ENCODE measurements around the gene OR51A7. TPM values are rescaled to one million over a fixed set of nuclear protein-coding genes. Genes with fewer than 3 reads are reported as not detected.

The OR51A7 gene
- total RNA-seq, 1 experiment from 2014 or later: not detected

DNA sequence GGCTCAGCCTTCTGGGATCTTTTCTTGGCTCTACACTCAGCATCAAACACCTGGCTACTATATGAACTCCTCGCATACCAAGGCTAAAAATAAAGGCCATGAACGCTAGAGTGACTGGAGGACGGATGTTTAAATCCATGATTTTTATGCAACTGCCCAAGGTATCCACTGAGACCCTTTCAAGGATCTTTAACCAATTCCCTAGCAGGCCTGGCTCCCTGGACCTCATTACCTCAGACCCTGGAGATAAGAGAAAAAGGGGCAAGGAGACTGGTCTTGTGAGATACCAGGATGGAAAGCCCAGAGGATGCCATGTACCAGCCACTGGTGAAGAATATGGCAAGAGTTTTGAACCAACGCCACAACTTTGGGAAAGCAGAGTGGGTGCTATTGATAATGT is 15.7 kb downstream of the OR51A7 start, which contains the start of gene OR51G2:
TSS of gene OR51G2 (minus strand) at position 101 of the 400 bp plus-strand sequence. CDS start 3,687 bp downstream, outside the sequence.
- ChIA-PET POLR2A (no interaction called here), CTCF (no interaction called here), RAD21 (ENCODE audit: low non-redundant PET in 1 of 2, low total read pairs in 2 of 2, uncharacterized antibody in 2 of 2, unreplicated experiment in 2 of 2) (no interaction called here)
- no peak within 1 kb of the TSS for H3K9ac ChIP-seq (ENCODE audit: low read length)
- no peak within 1 kb of the TSS for H3K27ac ChIP-seq (ENCODE audit: low read depth, low read length)
- H4K20me1 ChIP-seq (ENCODE audit: insufficient read depth): no peaks in the 10 kb centered on the region
- intact Hi-C loops (cut with micrococcal nuclease): no loop called here
- H3K4me3 ChIP-seq (replicated peaks in 1 of 2; ENCODE audit: low read depth in 1 of 2, low read length in 2 of 2): no peak within 1 kb of the TSS
- ATAC-seq: no peak
- H3K36me3 ChIP-seq (ENCODE audit: control insufficient read depth in 1 of 2, insufficient read depth in 2 of 2, low read length in 2 of 2): no peaks in the 10 kb centered on the region
- no peak for DNase-seq (ENCODE audit: low read depth, low spot score)
- no peaks in the 10 kb centered on the region for H3K79me2 ChIP-seq (ENCODE audit: insufficient read depth, low read length)
- TF ChIP-seq ZNF274 (IDR thresholded peaks at IDR 0.05; ENCODE audit: low read depth, low read length) (no peak), EZH2phosphoT487 (IDR thresholded peaks at IDR 0.05; ENCODE audit: borderline replicate concordance) (no peak), YY1 (IDR thresholded peaks at IDR 0.05; ENCODE audit: extremely low read depth, insufficient replicate concordance, low read depth, low read length) (no peak)
- H2AFZ ChIP-seq (ENCODE audit: low read depth, low read length, poor library complexity, severe bottlenecking): no peak within 1 kb of the TSS
- H3K9me3 ChIP-seq (ENCODE audit: control insufficient read depth in 1 of 2, insufficient read depth in 1 of 2, low read depth in 1 of 2, low read length in 2 of 2): no peaks in the 10 kb centered on the region
- no peaks in the 10 kb centered on the region; the same call in 1 of the 2 replicates for H3K9me2 ChIP-seq (ENCODE audit: insufficient read depth)
- BruUV-seq (replicated peaks): no TSS peak
- H3K4me1 ChIP-seq (ENCODE audit: control insufficient read depth in 1 of 2, insufficient read depth in 2 of 2, low read length in 2 of 2): no peaks in the 10 kb centered on the region
- H3K27me3 ChIP-seq (ENCODE audit: insufficient read depth, low read length): peaks cover 25% of the 10 kb centered on the region
- no peak within 1 kb of the TSS for H3K4me2 ChIP-seq (ENCODE audit: low read length)

DNA sequence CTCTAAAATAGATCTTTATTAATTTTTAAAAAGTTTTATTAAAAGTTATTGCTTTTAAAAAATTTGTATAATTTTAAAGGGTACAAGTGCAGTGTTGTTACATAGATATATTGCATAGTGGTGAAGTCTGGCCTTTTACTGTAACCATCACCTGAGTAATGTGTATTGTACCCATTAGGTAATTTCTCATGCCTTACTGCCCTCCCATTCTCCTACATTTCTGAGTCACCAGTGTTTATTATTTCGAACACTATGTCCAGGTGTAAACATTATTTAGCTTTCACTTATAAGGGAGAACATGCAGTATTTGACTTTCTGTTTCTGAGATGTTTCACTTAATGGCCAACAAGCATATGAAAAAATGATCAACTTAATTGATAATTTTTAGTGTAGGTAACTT is 18.2 kb downstream of the OR51A7 start:
- intact Hi-C loops (cut with micrococcal nuclease): no loop called here
- no TSS peak for BruUV-seq (replicated peaks)
- ChIA-PET CTCF (no interaction called here), RAD21 (ENCODE audit: low non-redundant PET in 1 of 2, low total read pairs in 2 of 2, uncharacterized antibody in 2 of 2, unreplicated experiment in 2 of 2) (no interaction called here), POLR2A (no interaction called here)
- Histone ChIP-seq H3K4me3 (replicated peaks in 1 of 2; ENCODE audit: low read depth in 1 of 2, low read length in 2 of 2) (no peak overlapping the region), H3K36me3 (ENCODE audit: control insufficient read depth in 1 of 2, insufficient read depth in 2 of 2, low read length in 2 of 2) (no peaks in the 10 kb centered on the region), H4K20me1 (ENCODE audit: insufficient read depth) (no peaks in the 10 kb centered on the region), H3K9me3 (ENCODE audit: control insufficient read depth in 1 of 2, insufficient read depth in 1 of 2, low read depth in 1 of 2, low read length in 2 of 2) (no peaks in the 10 kb centered on the region), H3K79me2 (ENCODE audit: insufficient read depth, low read length) (no peaks in the 10 kb centered on the region), H3K9me2 (ENCODE audit: insufficient read depth) (no peaks in the 10 kb centered on the region), H3K27ac (ENCODE audit: low read depth, low read length) (no peak overlapping the region), H3K4me1 (ENCODE audit: control insufficient read depth in 1 of 2, insufficient read depth in 2 of 2, low read length in 2 of 2) (no peaks in the 10 kb centered on the region), H3K9ac (ENCODE audit: low read length) (no peak overlapping the region), H3K27me3 (ENCODE audit: insufficient read depth, low read length) (peaks cover 26% of the 10 kb centered on the region), H3K4me2 (ENCODE audit: low read length) (no peak overlapping the region), H2AFZ (ENCODE audit: low read depth, low read length, poor library complexity, severe bottlenecking) (no peak overlapping the region)
- TF ChIP-seq, protein P1, sequence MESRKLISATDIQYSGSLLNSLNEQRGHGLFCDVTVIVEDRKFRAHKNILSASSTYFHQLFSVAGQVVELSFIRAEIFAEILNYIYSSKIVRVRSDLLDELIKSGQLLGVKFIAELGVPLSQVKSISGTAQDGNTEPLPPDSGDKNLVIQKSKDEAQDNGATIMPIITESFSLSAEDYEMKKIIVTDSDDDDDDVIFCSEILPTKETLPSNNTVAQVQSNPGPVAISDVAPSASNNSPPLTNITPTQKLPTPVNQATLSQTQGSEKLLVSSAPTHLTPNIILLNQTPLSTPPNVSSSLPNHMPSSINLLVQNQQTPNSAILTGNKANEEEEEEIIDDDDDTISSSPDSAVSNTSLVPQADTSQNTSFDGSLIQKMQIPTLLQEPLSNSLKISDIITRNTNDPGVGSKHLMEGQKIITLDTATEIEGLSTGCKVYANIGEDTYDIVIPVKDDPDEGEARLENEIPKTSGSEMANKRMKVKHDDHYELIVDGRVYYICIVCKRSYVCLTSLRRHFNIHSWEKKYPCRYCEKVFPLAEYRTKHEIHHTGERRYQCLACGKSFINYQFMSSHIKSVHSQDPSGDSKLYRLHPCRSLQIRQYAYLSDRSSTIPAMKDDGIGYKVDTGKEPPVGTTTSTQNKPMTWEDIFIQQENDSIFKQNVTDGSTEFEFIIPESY (IDR thresholded peaks at IDR 0.05; ENCODE audit: extremely low read depth, insufficient replicate concordance, low read length): no peak
- TF ChIP-seq SP1 (IDR thresholded peaks at IDR 0.05; ENCODE audit: low read depth): no peak
- no peak for TF ChIP-seq ZNF274 (IDR thresholded peaks at IDR 0.05; ENCODE audit: low read depth, low read length)
- TF ChIP-seq EGR1 (IDR thresholded peaks at IDR 0.05; ENCODE audit: low read depth): no peak
- TF ChIP-seq CBX3 (IDR thresholded peaks at IDR 0.05; ENCODE audit: low read depth): no peak
- no peak for TF ChIP-seq SRF (IDR thresholded peaks at IDR 0.05; ENCODE audit: low read depth)
- no peak for TF ChIP-seq ELF1 (IDR thresholded peaks at IDR 0.05; ENCODE audit: borderline replicate concordance, low read depth)
- no peak for TF ChIP-seq TCF7L2 (IDR thresholded peaks at IDR 0.05; ENCODE audit: borderline replicate concordance, extremely low read depth, insufficient read depth, insufficient read length)
- TF ChIP-seq, protein P2, sequence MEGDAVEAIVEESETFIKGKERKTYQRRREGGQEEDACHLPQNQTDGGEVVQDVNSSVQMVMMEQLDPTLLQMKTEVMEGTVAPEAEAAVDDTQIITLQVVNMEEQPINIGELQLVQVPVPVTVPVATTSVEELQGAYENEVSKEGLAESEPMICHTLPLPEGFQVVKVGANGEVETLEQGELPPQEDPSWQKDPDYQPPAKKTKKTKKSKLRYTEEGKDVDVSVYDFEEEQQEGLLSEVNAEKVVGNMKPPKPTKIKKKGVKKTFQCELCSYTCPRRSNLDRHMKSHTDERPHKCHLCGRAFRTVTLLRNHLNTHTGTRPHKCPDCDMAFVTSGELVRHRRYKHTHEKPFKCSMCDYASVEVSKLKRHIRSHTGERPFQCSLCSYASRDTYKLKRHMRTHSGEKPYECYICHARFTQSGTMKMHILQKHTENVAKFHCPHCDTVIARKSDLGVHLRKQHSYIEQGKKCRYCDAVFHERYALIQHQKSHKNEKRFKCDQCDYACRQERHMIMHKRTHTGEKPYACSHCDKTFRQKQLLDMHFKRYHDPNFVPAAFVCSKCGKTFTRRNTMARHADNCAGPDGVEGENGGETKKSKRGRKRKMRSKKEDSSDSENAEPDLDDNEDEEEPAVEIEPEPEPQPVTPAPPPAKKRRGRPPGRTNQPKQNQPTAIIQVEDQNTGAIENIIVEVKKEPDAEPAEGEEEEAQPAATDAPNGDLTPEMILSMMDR (IDR thresholded peaks at IDR 0.05 in 2 of 3, conservative IDR thresholded peaks at IDR 0.05 in 1 of 3; ENCODE audit: borderline replicate concordance in 1 of 3, insufficient read depth in 1 of 3, low read depth in 2 of 3, low read length in 2 of 3): no peak
- TF ChIP-seq EZH2 (IDR thresholded peaks at IDR 0.05): no peak
- ATAC-seq (no peak), DNase-seq (ENCODE audit: low read depth, low spot score) (no peak)
